CD14-positive monocyte (primary cell): ENCODE results near the gene ACTR3. TPM values are rescaled to one million over a fixed set of nuclear protein-coding genes. Genes with fewer than 3 reads are reported as not detected.
"Not testable (repeated sequence)": the region's sequence is repeated elsewhere in the genome, so short reads cannot be mapped to it uniquely, and the experiment has no call there.

Source experiments
- DNase-seq, 3 donors: peaks; one replicate each; pipeline ENCODE4 v3.0.0-alpha.2; 2011 to 2022
- H2AFZ ChIP-seq: 2 replicates; pipeline ENCODE4 v1.6.0; 2012; ENCODE audit warnings: mild to moderate bottlenecking, low read depth, low read length, inconsistent platforms; ENCODE audit not compliant: insufficient read depth, poor library complexity, severe bottlenecking
- H3K27ac ChIP-seq, 2 donors: 1 replicate in 1 of 2; 2 replicates in 1 of 2; pipeline ENCODE4 v1.5.1; 2012 to 2013; ENCODE audit warnings: low read length in 2 of 2, control low read depth in 1 of 2, inconsistent platforms in 1 of 2, low read depth in 1 of 2, mild to moderate bottlenecking in 1 of 2
- H3K27me3 ChIP-seq, 2 donors: one replicate each; pipeline versions ENCODE4 v1.6.0 to v1.6.1; 2011 to 2013; ENCODE audit warnings: low read length in 2 of 2; ENCODE audit not compliant: control insufficient read depth in 2 of 2, insufficient read depth in 2 of 2
- H3K36me3 ChIP-seq, 2 donors: replicated peaks in 1 of 2; 1 replicate in 1 of 2; 2 replicates in 1 of 2; pipeline versions ENCODE4 v1.5.1 to v1.6.1; 2012 to 2013; ENCODE audit warnings: low read length in 2 of 2, control low read depth in 1 of 2, inconsistent platforms in 1 of 2, mild to moderate bottlenecking in 1 of 2; ENCODE audit not compliant: insufficient read depth in 2 of 2, control insufficient read depth in 1 of 2
- H3K4me1 ChIP-seq, 2 donors: 1 replicate in 1 of 2; 2 replicates in 1 of 2; pipeline versions ENCODE4 v1.5.1 to v1.6.1; 2012 to 2013; ENCODE audit warnings: low read length in 2 of 2, control low read depth in 1 of 2, inconsistent platforms in 1 of 2, mild to moderate bottlenecking in 1 of 2, moderate library complexity in 1 of 2; ENCODE audit not compliant: insufficient read depth in 2 of 2, control insufficient read depth in 1 of 2
- H3K4me2 ChIP-seq: replicated peaks from 2 replicates; pipeline ENCODE3; 2012; ENCODE audit warnings: low read length, moderate library complexity, mild to moderate bottlenecking; ENCODE audit not compliant: poor library complexity, severe bottlenecking; ENCODE audit errors: extremely low read depth
- H3K4me3 ChIP-seq, 3 experiments: fragments of 200-600 bp in 1 of 3; sonication (generic) in 1 of 3; replicated peaks in 1 of 3; 1 replicate in 2 of 3; 2 replicates in 1 of 3; pipeline ENCODE4 v1.5.1; 2011 to 2013; ENCODE audit warnings: low read length in 3 of 3, mild to moderate bottlenecking in 3 of 3, control low read depth in 2 of 3, low read depth in 2 of 3, inconsistent platforms in 1 of 3, moderate library complexity in 1 of 3
- H3K79me2 ChIP-seq: 2 replicates; pipeline ENCODE4 v1.6.0; 2012; ENCODE audit warnings: mild to moderate bottlenecking, control low read depth, inconsistent platforms, low read length, moderate library complexity; ENCODE audit not compliant: insufficient read depth
- H3K9ac ChIP-seq: 2 replicates; pipeline ENCODE4 v1.6.0; 2017; ENCODE audit warnings: low read length, mild to moderate bottlenecking; ENCODE audit not compliant: insufficient read depth, poor library complexity, severe bottlenecking
- H3K9me3 ChIP-seq, 2 donors: replicated peaks in 1 of 2; 1 replicate in 1 of 2; 2 replicates in 1 of 2; pipeline versions ENCODE4 v1.5.1 to v1.6.1; 2012 to 2013; ENCODE audit warnings: low read length in 2 of 2, control low read depth in 1 of 2; ENCODE audit not compliant: control insufficient read depth in 1 of 2, insufficient read depth in 1 of 2
- H4K20me1 ChIP-seq: 2 replicates; pipeline ENCODE4 v1.6.0; 2012; ENCODE audit warnings: mild to moderate bottlenecking, low read length, control low read depth, moderate library complexity; ENCODE audit not compliant: insufficient read depth
- H3K27ac Mint-ChIP-seq, 7 donors: one replicate each; pipeline ENCODE4 v1.8.0; 2020; ENCODE audit warnings: mild to moderate bottlenecking in 7 of 7, mixed read lengths in 7 of 7, moderate library complexity in 6 of 7, inconsistent platforms in 2 of 7
- H3K27me3 Mint-ChIP-seq, 3 donors: one replicate each; pipeline ENCODE4 v1.8.0; 2021 to 2022; ENCODE audit warnings: low read depth in 3 of 3, mild to moderate bottlenecking in 3 of 3, mixed read lengths in 3 of 3, moderate library complexity in 3 of 3, inconsistent platforms in 1 of 3
- H3K36me3 Mint-ChIP-seq, 2 donors: one replicate each; pipeline ENCODE4 v1.8.0; 2020; ENCODE audit warnings: mixed read lengths in 2 of 2, inconsistent platforms in 1 of 2, mild to moderate bottlenecking in 1 of 2
- H3K4me1 Mint-ChIP-seq: one replicate; pipeline ENCODE4 v1.8.0; 2020; ENCODE audit warnings: mild to moderate bottlenecking, mixed read lengths
- H3K4me3 Mint-ChIP-seq, 2 donors: one replicate each; pipeline ENCODE4 v1.8.0; 2020; ENCODE audit warnings: mild to moderate bottlenecking in 2 of 2, mixed read lengths in 2 of 2, moderate library complexity in 1 of 2
- H3K9me3 Mint-ChIP-seq, 7 donors: one replicate each; pipeline ENCODE4 v1.8.0; 2020 to 2022; ENCODE audit warnings: mixed read lengths in 7 of 7, mild to moderate bottlenecking in 6 of 7, moderate library complexity in 6 of 7, inconsistent platforms in 2 of 7
- CTCF ChIP-seq: fragments of 200-600 bp; IDR thresholded peaks from one replicate; pipeline ENCODE4 v1.8.0; 2022; ENCODE audit warnings: antibody characterized with exemption, mild to moderate bottlenecking
- WGBS: methylation state at CpG from one replicate; pipeline ENCODE4 v1.1.5; 2013; ENCODE audit warnings: missing lambda C conversion rate; ENCODE audit not compliant: insufficient coverage; 5-methylcytosine and 5-hydroxymethylcytosine counted together
- intact Hi-C, 2 donors: fragments of 100-400 bp; cut with micrococcal nuclease; formaldehyde crosslinking; loops; one replicate each; pipeline versions ENCODE4 v1.15.0 to v1.15.1; 2023
- polyA plus RNA-seq, 3 donors: library from polyadenylated mRNA; depleted of rRNA in 1 of 3; unstranded in 2 of 3; stranded (reverse) in 1 of 3; fragments of 300-500 nt in 2 of 3; fragments of >200 nt in 1 of 3; fragmentation: Illumina TruSeq in 2 of 3; gene quantifications; 1 replicate in 2 of 3; 2 replicates in 1 of 3; pipeline ENCODE4 v1.2.3, GENCODE V29; 2012 to 2021

The ACTR3 gene
- polyA plus RNA-seq, 3 donors: 103 to 557 (median 464) TPM

- H4K20me1 ChIP-seq: no peaks in the 10 kb centered on the region
- H3K36me3 Mint-ChIP-seq: no peaks in the 10 kb centered on the region
- intact Hi-C loops: no loop called here
- H3K4me3 Mint-ChIP-seq: no peak overlapping the region
- no peaks in the 10 kb centered on the region for H3K4me1 ChIP-seq
- H3K27ac Mint-ChIP-seq: no peak overlapping the region
- peaks cover 5% of the 10 kb centered on the region for H3K4me1 Mint-ChIP-seq
- H3K79me2 ChIP-seq: no peaks in the 10 kb centered on the region
- H3K27ac ChIP-seq: no peak overlapping the region
- H3K9me3 ChIP-seq: no peaks in the 10 kb centered on the region
- TF ChIP-seq CTCF: no peak
- H3K9me3 Mint-ChIP-seq: peaks cover 2 to 7% (median 6%) of the 10 kb centered on the region in 7 donors
- no CpG with 5 or more reads among the region's 3 CpGs for WGBS
- H3K27me3 ChIP-seq: no peaks in the 10 kb centered on the region
- H3K4me2 ChIP-seq: no peak overlapping the region
- peaks cover 0 to 3% (median 0%) of the 10 kb centered on the region in 3 donors for H3K27me3 Mint-ChIP-seq
- no peak overlapping the region for H3K4me3 ChIP-seq
- H3K9ac ChIP-seq: no peak overlapping the region
- no peak overlapping the region for H2AFZ ChIP-seq
- no peaks in the 10 kb centered on the region for H3K36me3 ChIP-seq
- DNase-seq: no peak
These were observed 44.6 kb upstream of the ACTR3 start for GRCh38 chr2:113845261-113845660.

GRCh38 chr2:113845796-113846195 is 44.1 kb upstream of the ACTR3 start:
- H3K36me3 ChIP-seq, H3K9me3 ChIP-seq, H3K27me3 ChIP-seq, H3K4me3 ChIP-seq, H3K36me3 Mint-ChIP-seq, H3K79me2 ChIP-seq, H3K4me2 ChIP-seq, H3K4me1 ChIP-seq, H3K27me3 Mint-ChIP-seq, H3K27ac ChIP-seq, H3K9ac ChIP-seq, intact Hi-C loops, H3K27ac Mint-ChIP-seq, H3K4me3 Mint-ChIP-seq, DNase-seq, H2AFZ ChIP-seq, H4K20me1 ChIP-seq, H3K9me3 Mint-ChIP-seq: not testable (repeated sequence)
- peaks cover 11% of the 10 kb centered on the region for H3K4me1 Mint-ChIP-seq
- no CpG with 5 or more reads among the region's 4 CpGs for WGBS
